Renal pelvis (tissue), 12 donors: ENCODE results near the gene CCDC102B. TPM values are rescaled to one million over a fixed set of nuclear protein-coding genes. Genes with fewer than 3 reads are reported as not detected.
"Not testable (repeated sequence)": the region's sequence is repeated elsewhere in the genome, so short reads cannot be mapped to it uniquely, and the experiment has no call there.

ENCODE experiments used
- DNase-seq: peaks from one replicate; pipeline ENCODE4 v3.0.0-alpha.2; 2013
- long read RNA-seq, 16 experiments: transcript quantifications; one replicate each; lab custom pipeline, GENCODE V29; 2026
- polyA plus RNA-seq, 3 donors: library from polyadenylated mRNA; unstranded; fragments of 120-200 nt; gene quantifications; one replicate each; pipeline ENCODE4 v1.2.1, GENCODE V29; 2013; ENCODE audit not compliant: insufficient read length in 3 of 3

The CCDC102B gene
- polyA plus RNA-seq = 1 to 10 TPM; 6.1 to 8.6 (median 6.2) TPM
- long read RNA-seq, donor 1 = 0 reads
- long read RNA-seq, donor 2, partial matches to known transcripts = 0 of 3 reads
- long read RNA-seq, donor 2, other reads (novel, unspliced or antisense) = 0 of 3 reads
- long read RNA-seq, donor 3 = 0 reads
- long read RNA-seq, donor 4, partial matches to known transcripts = 0 of 1 reads
- long read RNA-seq, donor 4, other reads (novel, unspliced or antisense) = 0 of 1 reads
- long read RNA-seq, donor 5 = 0 reads
- long read RNA-seq, donor 6 = 0 reads
- long read RNA-seq, donor 7 = 0 reads
- long read RNA-seq, donor 8 = 0 reads
- long read RNA-seq, donor 9, partial matches to known transcripts = 0 of 2 reads
- long read RNA-seq, donor 9, other reads (novel, unspliced or antisense) = 0 of 2 reads
- long read RNA-seq, donor 10 = 0 reads
- long read RNA-seq, donor 11 = 0 reads
- long read RNA-seq, donor 12, partial matches to known transcripts = 0 of 1 reads
- long read RNA-seq, donor 12, other reads (novel, unspliced or antisense) = 0 of 1 reads
- long read RNA-seq, donor 13 = 0 reads
- long read RNA-seq, donor 14 = 0 reads
- long read RNA-seq, donor 15 = 0 reads
- long read RNA-seq, donor 16 = 0 reads

- no peak for DNase-seq
Observed at GRCh38 chr18:68797871-68798270, at the start of gene CCDC102B. Gene CCDC102B, plus strand, starts transcription at chr18:68798080. Its CDS starts 38,684 bp downstream, at chr18:68836764.

- DNase-seq = no peak
Observed at GRCh38 chr18:68757126-68757525, 40.8 kb upstream of the CCDC102B start.

GRCh38 chr18:68759308-68759707 is 38.6 kb upstream of the CCDC102B start:
- DNase-seq = no peak

- no peak for DNase-seq
Observed at GRCh38 chr18:68763083-68763482, 34.8 kb upstream of the CCDC102B start.

GRCh38 chr18:68764016-68764415 is 33.9 kb upstream of the CCDC102B start:
- no peak for DNase-seq

- no peak for DNase-seq
Observed at GRCh38 chr18:68766433-68766832, 31.4 kb upstream of the CCDC102B start.

GRCh38 chr18:68769461-68769860 is 28.4 kb upstream of the CCDC102B start:
- DNase-seq = no peak

- no peak for DNase-seq
Observed at GRCh38 chr18:68772268-68772667, 25.6 kb upstream of the CCDC102B start.

- DNase-seq = no peak
Observed at GRCh38 chr18:68778280-68778886, 19.5 kb upstream of the CCDC102B start.

GRCh38 chr18:68779169-68779568 is 18.7 kb upstream of the CCDC102B start:
- DNase-seq = no peak

- DNase-seq = no peak
Observed at GRCh38 chr18:68780802-68781635, 16.9 kb upstream of the CCDC102B start.

GRCh38 chr18:68783506-68783905 is 14.4 kb upstream of the CCDC102B start:
- no peak for DNase-seq

- DNase-seq = no peak
Observed at GRCh38 chr18:68784071-68784470, 13.8 kb upstream of the CCDC102B start.

- DNase-seq = not testable (repeated sequence)
Observed at GRCh38 chr18:68790290-68790689, 7.6 kb upstream of the CCDC102B start.

- no peak for DNase-seq
Observed at GRCh38 chr18:68791801-68792200, 6.1 kb upstream of the CCDC102B start.

GRCh38 chr18:68793951-68794350 is 3.9 kb upstream of the CCDC102B start:
- no peak for DNase-seq

GRCh38 chr18:68796936-68797690 is 767 bp upstream of the CCDC102B start:
- no peak for DNase-seq

- no peak for DNase-seq
Observed at GRCh38 chr18:68800075-68800474, 2.2 kb downstream of the CCDC102B start.

- peak; percentile 42 for DNase-seq
Observed at GRCh38 chr18:68803356-68803755, 5.5 kb downstream of the CCDC102B start.

- no peak for DNase-seq
Observed at GRCh38 chr18:68817584-68817983, 19.7 kb downstream of the CCDC102B start.

- no peak for DNase-seq
Observed at GRCh38 chr18:68818584-68818983, 20.7 kb downstream of the CCDC102B start.
